NOMO-1 (cell line): Measurements from ENCODE around the gene CD101.
A peak's percentile ranks its signal among the peaks of the same experiment; 100 is the strongest.
"Not testable (repeated sequence)": the region's sequence is repeated elsewhere in the genome, so short reads cannot be mapped to it uniquely, and the experiment has no call there.

Experiments
- DNase-seq, 2 experiments: peaks; one replicate each; lab custom pipeline; 2025; ENCODE audit not compliant: unreplicated experiment in 2 of 2; lab: John Stamatoyannopoulos, UW

The CD101 gene, protein sequence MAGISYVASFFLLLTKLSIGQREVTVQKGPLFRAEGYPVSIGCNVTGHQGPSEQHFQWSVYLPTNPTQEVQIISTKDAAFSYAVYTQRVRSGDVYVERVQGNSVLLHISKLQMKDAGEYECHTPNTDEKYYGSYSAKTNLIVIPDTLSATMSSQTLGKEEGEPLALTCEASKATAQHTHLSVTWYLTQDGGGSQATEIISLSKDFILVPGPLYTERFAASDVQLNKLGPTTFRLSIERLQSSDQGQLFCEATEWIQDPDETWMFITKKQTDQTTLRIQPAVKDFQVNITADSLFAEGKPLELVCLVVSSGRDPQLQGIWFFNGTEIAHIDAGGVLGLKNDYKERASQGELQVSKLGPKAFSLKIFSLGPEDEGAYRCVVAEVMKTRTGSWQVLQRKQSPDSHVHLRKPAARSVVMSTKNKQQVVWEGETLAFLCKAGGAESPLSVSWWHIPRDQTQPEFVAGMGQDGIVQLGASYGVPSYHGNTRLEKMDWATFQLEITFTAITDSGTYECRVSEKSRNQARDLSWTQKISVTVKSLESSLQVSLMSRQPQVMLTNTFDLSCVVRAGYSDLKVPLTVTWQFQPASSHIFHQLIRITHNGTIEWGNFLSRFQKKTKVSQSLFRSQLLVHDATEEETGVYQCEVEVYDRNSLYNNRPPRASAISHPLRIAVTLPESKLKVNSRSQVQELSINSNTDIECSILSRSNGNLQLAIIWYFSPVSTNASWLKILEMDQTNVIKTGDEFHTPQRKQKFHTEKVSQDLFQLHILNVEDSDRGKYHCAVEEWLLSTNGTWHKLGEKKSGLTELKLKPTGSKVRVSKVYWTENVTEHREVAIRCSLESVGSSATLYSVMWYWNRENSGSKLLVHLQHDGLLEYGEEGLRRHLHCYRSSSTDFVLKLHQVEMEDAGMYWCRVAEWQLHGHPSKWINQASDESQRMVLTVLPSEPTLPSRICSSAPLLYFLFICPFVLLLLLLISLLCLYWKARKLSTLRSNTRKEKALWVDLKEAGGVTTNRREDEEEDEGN

GRCh38 chr1:117001254-117001927 lies at the start of gene CD101:
Gene CD101, plus strand, starts transcription at chr1:117001760. Its CDS starts 58 bp downstream, at chr1:117001818.
- peak; percentile 24 to 86 for DNase-seq

GRCh38 chr1:116952738-116953275 lies 48.8 kb upstream of the CD101 start:
- no peak for DNase-seq

- peak in 1 of 2 experiments; percentile 54 for DNase-seq
These were observed 47.1 kb upstream of the CD101 start for GRCh38 chr1:116954440-116954839.

DNA sequence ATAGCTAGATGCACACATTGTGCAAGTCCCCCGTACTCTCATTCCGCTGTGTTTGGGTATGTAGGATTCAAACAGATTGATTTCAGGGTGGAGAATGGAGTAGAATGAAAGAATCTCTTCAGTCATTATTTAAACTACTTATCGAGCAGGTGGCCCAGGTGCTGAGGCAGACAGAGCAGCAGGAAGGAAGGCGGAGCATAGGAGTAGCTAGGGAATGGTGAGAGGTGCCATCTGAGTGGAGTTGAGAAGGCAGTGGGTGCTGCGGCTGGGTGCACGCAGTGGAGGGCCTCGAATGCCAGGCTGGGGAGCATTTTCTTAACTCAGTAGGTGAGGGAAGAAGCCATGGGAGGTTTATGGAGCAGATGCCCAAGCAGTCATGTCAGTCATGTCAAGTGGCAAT lies 45.2 kb upstream of the CD101 start:
- DNase-seq: no peak

- no peak for DNase-seq
These were observed 43.9 kb upstream of the CD101 start for GRCh38 chr1:116957646-116958045.

DNA sequence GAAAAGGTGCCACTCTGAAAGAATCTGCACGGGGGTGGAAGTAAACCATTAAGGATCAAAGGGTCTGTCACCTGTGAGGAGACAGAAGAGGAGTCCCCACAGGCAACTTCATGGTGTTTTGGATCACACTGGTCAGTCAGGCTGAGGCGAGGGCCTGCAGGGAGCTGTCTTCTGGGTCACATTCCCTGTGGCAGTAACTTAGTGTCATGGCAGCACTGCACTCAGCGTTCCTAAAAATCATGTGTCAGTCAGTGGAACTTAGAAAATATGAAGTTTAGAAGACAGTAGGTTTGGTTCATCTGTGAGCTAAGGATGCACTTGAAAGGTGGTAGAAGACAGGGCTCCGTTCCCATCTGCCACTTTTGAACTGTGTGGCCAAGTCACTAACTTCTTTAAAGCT lies 43.5 kb upstream of the CD101 start:
- DNase-seq: no peak

GRCh38 chr1:116958977-116959376 lies 42.6 kb upstream of the CD101 start:
- DNase-seq: no peak

DNA sequence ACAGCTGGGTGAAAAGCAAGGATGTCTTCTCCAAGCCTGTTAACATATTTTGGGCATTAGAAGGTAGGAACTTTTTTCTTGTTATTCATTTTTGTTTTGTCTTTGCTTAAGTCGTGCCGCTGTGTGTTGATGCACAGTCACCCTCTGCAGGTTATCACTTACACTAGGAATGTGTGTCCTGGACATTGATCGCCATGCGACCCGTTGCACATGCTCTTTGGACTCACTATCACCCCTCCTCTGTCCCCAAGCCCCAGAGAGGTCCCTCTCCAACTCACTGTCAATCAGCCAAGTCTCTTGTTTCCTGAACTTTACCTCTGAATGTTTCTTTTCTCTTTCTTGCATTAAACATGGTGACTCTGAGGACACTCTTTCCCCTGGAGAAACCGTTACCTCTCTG lies 40.0 kb upstream of the CD101 start:
- DNase-seq: no peak

GRCh38 chr1:116962987-116963639 lies 38.4 kb upstream of the CD101 start:
- no peak for DNase-seq

- no peak for DNase-seq
These were observed 34.8 kb upstream of the CD101 start for GRCh38 chr1:116966791-116967190.

DNA sequence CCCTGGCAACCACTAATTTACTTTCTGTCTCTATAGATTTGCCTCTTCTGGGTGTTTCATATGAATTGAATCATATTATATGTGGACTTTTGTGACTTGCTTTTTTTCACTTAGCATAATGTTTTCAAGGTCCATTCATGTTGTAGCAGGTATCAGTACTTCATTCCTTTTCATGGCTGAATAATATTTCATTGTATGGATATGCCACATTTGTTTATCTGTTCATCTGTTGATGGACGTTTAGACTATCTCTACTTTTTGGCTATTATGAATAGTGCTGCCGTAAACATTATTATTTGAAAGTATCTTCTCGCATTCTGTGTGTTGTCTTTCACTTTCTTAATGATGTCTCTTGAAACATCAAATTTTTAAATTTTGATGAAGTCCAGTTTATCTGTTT lies 32.8 kb upstream of the CD101 start:
- no peak for DNase-seq

- DNase-seq: no peak
These were observed 30.2 kb upstream of the CD101 start for GRCh38 chr1:116971258-116971860.

GRCh38 chr1:116971965-116972673 lies 29.4 kb upstream of the CD101 start:
- DNase-seq: no peak

DNA sequence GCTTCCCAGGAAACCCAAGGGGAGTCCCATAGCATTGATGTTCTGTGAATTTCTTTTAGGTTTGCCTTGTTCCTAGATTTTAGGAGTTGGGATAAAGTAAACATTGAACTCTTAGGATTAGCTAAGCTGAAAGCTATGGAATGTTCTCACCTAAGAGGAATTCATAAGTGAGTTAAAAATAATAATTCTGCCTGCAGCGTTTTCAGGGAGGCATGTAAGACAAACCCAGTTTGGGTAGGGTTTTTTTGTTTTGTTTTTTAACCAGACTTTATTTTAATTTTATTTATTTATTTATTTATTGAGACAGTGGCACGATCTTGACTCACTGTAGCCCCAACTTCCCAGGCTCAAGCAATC lies 28.9 kb upstream of the CD101 start:
- no peak for DNase-seq

GRCh38 chr1:116980309-116980708 lies 21.3 kb upstream of the CD101 start:
- not testable (repeated sequence) for DNase-seq

DNA sequence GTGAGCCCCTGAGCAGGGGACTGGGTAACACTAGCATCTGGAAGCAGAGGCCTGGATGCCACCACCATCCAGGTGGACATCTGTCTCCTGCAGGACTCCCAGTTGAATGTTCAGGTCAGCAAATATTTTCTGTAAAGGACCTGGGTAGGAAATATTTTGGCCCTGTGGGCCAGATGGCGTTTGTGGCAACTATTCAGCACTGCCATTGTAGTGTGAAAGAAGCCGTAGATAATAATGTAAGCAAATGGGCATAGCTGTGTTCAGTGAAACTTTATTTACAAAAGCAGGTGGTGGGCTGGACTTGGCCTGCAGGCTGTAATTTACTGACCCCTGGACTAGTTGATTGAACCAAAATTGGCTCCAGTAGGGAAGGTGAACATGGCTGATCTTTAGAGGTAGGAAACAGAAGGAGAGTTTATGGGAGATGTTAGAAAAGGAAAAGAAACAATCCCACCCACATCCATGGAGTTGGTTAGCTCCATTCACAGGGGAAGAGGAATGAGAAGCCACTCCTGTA lies 20.0 kb upstream of the CD101 start:
- no peak for DNase-seq

DNA sequence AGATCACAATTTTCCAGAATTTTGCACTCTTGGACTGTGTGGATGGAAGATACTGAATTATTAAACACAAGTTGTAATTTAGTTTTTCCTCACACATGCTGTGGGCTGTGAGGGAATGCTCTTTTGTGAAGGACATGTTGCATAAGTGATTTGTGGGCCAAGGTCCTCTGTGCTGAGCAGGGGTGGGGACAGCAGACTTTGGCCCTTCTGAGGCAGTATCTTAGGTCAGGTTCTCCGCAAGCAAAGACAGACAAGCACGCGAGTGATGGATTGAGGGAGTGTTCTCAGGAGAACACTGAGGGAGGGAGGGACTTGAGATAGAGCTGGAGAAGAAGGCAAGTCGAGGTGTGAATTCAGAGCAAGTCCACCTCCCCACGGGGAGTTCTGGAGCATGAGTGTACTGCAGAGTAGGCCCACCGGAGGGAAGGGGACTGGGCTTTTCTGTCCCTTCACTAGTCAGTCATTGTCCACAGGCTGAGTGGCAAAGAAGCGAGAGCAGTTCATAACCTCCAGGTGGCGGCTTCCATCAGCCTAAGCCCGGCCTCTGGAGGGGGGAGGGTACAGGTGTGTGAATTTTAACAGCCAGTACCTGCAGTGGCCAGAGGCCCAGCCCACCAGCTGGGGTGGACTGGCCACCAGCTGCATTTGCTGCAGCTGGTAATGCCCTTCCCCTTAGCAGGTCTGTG lies 19.1 kb upstream of the CD101 start:
- DNase-seq: no peak

DNA sequence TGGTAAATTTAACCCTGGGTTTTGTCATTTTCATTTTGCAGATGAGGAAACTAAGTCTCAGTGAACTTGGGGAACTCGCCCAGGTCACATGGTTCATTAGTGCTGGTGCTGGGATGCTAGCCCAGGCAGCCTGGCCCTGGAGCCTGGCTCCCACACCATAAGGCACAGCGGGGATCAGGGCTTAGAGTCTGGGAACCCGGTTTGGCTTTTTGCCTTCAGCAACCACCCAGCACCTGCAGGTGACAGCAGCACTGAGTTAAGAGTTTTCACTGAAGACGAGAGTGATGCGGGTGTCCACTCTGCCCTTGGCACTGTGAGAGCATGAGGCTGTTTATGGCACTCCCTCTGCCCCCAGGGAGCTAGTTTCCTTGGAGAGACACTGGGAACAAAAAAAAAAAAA lies 18.4 kb upstream of the CD101 start:
- no peak for DNase-seq
